Measurements from ENCODE around the gene DBF4B.
"Not testable (repeated sequence)": the region's sequence is repeated elsewhere in the genome, so short reads cannot be mapped to it uniquely, and the experiment has no call there.

Gene DBF4B

DNA sequence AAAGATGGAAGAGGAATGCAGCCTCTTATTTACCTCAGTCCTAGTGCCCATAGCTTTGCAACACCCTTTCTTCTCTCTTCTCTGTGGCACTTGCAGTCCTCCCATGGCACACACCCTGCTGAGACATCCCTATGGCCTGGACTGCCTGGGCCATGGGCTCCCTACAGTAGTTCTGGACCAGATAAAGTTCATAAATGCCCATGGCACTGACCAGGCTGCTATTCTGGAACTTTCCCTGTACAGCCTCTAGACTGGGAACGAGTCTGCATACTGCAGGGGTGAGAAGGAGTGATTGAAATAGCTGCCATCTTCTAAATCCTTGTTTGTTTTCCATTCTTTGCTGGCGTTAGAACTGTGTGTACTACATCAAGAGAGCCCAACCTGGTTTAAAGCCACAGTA lies 25.8 kb downstream of the DBF4B start:
- DNase-seq, result no peak

GRCh38 chr17:44736551-44737240 lies 28.2 kb downstream of the DBF4B start:
- no peak for DNase-seq

GRCh38 chr17:44738214-44738906 lies 29.9 kb downstream of the DBF4B start:
- no peak for DNase-seq

DNA sequence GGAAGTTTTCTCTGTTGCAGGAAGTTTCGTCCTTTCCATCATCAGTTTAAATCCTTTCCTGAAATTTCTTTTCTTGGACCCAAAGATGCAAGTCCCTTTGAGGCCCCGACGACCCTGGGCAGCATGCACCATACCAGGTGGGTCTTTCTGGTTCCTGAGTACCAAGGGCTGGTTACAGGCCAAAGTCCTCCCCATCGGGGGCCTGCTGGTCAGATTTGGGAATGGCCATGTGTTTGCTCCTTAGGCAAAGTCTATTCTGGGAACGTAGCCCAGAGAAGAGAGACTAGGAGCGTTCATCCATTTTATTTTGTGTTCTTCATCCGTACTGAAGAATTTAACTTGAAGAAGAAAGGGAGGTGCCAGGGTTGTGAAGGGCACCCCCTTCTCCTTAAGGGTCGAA lies 32.9 kb downstream of the DBF4B start:
- no peak for DNase-seq

DNA sequence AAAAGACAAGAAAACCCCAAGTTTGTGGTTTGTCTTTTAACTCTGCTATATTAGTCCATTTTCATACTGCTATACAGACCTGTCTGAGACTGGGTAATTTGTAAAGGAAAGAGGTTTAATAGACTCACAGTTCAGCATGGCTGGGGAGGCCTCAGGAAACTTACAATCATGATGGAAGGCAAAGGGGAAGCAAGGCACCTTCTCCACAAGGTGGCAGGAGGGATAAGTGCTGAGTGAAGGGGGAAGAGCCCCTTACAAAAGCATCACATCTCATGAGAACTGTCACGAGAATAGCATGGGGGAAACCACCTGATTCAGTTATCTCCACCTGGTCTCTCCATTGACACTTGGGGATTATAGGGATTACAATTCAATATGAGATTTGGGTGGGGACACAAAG lies 36.8 kb downstream of the DBF4B start:
- DNase-seq, result no peak

GRCh38 chr17:44745738-44746137 lies 37.3 kb downstream of the DBF4B start:
- not testable (repeated sequence) for DNase-seq

- DNase-seq, result no peak
These were observed 39.1 kb downstream of the DBF4B start for GRCh38 chr17:44747566-44747965.

DNA sequence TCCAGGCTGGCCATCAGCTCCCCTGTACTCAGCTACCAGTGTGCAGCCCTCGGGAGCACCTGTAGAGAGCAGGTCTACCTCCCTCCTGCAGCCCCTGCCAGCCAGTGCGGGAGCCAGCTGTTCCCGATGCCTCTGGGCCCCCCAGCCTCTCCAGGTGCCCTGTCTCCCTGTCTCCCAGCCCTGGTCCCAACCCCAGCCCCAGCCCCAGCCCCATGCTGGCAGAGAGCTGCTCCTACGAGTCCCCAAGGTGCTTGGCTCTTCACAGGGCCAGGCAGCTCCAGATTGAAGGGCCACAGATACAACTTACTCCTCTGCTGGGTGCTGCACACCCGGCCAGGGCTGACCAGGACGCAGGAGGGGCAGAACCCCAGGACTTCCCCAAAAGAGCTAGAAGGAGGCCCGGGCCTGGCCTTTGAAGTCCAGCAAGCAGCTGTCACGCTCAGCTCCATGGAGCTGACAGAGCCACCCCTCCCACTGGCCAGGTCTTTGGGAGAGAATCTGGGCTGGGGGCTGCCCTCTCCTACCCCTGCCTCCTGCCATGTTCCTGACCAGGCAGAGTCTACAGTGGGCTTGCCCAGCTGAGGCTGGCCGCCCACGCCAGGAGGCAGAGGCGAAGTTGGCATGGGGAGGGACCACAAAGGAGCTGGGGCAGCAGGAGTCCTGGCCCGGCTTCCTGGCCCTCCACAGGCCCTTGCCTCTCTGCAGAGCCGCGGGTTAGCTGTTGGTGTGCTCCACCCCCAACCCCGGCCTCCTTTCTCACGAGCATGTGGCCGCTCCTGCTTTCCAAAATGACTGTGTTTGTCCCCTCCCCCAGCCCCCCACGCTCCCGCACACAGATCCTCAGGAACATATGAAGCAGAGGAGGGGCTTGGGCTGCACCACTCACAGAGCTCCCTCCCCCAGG lies 40.9 kb downstream of the DBF4B start:
- DNase-seq, result no peak

GRCh38 chr17:44749980-44750318 lies 41.5 kb downstream of the DBF4B start:
- DNase-seq, result no peak

DNA sequence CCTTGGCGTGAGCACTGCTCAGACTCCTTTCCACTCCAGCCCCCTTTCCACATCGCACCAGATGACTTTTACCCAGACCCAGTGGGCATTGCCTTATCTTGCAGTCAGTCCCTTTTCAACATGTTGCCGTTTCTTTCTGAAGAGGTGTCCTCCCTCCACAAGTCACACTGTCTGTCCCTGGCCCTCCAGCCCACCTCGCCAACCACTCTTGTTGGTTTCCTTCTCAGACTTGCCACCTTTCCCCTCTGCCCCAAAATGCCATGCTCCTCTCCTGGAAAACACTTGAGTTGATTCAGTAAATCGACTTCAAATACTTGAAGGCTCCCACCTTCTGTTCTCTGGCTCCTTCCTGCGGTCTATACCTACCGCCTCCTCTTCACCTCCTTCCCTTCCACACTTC lies 42.9 kb downstream of the DBF4B start:
- DNase-seq, result no peak

GRCh38 chr17:44751806-44752205 lies 43.3 kb downstream of the DBF4B start:
- no peak for DNase-seq

GRCh38 chr17:44752953-44753861 lies 44.7 kb downstream of the DBF4B start:
- no peak for DNase-seq

GRCh38 chr17:44754276-44754675 lies 45.8 kb downstream of the DBF4B start:
- no peak for DNase-seq

GRCh38 chr17:44755180-44755579 lies 46.7 kb downstream of the DBF4B start:
- DNase-seq, result not testable (repeated sequence)

DNA sequence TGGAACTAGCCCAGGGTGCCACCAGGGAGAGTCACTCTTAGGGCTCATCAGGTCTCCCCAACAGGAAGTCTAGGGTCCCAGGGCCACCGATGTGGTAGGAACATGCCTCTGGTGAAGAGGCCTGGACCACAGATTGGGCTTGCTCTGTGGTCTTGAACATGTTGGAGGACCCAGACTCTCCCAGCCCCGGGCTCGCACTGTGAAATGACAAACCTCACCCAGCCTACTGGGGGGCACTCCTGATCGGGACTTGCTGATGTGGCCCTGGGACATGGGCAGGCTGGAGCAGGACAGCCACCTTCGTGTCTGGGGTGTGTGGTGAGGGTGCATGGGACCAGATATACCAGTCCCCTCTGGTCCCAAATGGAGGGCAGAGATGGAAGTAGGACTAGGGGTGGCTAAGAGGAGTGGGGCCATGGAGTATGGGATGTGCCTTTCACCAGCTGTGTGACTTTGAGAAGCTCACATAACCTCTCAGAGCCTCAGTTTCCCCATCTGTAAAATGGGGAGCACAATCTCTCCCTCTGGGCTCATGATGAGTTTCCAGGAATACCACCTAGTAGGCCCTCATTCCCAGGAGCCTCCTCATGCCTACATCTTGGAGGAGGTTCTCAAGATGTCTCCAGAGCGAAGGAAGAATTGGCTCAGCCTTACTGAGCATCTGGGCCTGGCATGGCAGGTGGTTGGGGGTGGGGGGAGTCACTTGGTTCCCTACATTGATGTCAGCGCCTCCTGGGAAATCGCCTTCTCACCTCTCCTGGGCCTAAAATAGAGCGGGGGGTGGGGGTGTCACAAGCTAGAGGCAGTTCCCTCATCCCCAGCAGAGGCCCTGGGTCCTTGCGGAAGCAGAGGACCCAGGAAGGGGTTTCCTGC lies 48.8 kb downstream of the DBF4B start:
- no peak for DNase-seq

DNA sequence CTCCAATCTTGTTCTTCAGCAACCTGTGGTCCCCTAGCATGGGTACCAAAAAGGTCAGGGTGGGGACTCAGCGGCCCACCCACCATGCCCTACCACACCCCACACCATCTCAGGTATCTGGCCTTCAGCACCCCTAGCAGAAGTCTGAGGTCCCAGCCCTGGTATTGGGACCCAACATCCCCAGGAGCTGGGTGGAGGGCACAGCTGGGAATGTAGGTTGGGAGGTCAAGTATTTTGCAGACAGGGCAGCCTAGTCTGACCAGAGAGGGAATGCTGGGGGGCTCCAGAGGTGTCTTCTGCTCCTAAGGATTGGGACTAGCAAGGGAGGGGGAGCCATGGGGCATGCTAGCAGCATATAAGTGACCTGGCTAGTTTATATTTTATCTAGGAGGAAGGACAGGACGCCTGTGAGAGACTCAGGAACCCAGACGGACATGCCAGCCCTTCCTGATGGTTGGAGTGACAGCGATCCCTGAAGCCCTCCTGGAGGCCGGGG lies 49.5 kb downstream of the DBF4B start:
- no peak for DNase-seq

DNA sequence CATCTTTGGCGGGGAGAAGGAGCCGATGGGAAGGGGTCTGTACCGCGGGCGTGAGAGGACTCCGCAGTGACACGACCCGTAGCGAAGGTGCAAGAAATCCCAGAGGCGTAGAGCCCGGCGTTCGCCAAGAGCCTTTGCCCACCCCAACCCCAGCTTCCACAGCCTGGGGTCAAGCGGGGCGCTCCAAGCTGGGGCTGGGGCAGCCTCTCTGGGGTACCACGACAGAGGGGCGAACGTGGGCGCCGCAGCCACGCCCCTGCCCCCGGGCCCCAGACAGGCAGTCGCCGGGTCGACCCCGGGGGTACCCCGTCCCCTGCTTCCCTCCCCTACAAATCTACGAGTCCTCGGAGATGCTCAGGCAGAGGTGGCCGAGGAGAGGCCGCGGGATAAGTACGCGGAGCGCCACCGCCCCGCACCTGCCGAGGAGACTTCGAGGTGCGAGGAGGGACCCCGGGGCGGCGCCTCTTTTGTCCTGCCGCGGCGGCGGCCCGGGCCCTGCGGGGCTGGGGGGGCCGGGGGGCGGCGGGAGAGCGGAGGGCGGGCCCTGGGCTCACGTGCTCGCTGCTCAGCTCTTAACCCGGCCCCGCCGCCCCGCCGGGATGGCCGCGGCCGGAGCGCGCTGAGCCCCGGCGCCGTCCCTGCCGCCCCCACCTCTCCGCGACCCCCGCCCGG lies 50.1 kb downstream of the DBF4B start, which contains the start of gene ADAM11:
ADAM11 (plus strand) TSS at position 575 of the 672 bp plus-strand sequence. CDS start 212 bp downstream, outside the sequence.
- no peak for DNase-seq

DNA sequence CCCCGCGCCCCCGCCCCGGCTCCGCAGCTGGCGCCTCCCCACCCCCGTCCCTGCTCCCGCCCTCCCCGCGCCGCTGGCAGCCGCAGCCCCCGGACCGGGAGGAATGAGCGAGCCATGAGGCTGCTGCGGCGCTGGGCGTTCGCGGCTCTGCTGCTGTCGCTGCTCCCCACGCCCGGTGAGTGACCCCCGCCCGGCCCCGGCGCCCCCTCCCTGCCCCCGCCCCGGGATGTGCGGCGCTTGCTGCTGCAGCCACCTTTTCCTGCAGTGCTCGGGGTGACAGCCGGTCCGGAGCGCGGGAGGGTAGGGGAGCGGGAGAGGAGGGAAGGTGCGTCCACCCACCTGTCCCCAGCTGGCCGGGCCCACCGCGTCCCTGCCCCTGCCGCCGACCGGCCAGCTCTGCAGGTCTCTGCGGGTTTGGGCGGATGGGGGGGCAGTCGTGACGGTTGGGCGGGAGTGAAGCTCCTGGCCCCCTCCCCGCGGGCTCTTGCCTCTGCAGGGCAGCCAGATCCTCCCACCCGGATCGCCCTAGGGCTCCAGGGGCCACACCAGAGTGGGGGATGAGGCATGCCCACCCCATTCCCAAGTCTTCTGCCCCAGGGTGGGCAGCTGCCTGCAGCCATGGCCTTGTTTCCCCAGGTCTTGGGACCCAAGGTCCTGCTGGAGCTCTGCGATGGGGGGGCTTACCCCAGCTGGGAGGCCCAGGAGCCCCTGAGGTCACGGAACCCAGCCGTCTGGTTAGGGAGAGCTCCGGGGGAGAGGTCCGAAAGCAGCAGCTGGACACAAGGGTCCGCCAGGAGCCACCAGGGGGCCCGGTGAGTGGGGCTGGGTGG lies 50.8 kb downstream of the DBF4B start:
- no peak for DNase-seq

- DNase-seq, result no peak
These were observed 51.4 kb downstream of the DBF4B start for GRCh38 chr17:44759916-44760243.

Measured in activated naive CD4-positive, alpha-beta T cell treated with anti-CD3 and anti-CD28 coated beads, Interleukin-2, amount 50 U/mL, for 16 hours (primary cell).